HUES48 (cell line): ENCODE measurements around the gene KCNIP4.

Experiments used
- H3K27ac ChIP-seq: one replicate; pipeline ENCODE4 v1.7.0; 2013; ENCODE audit warnings: low read depth, low read length, inconsistent platforms
- H3K27me3 ChIP-seq: 2 replicates; pipeline ENCODE4 v1.6.1; 2013; ENCODE audit warnings: mild to moderate bottlenecking, low read length; ENCODE audit not compliant: control insufficient read depth, insufficient read depth
- H3K36me3 ChIP-seq: 2 replicates; pipeline ENCODE4 v1.6.1; 2013; ENCODE audit warnings: low read length; ENCODE audit not compliant: control insufficient read depth, insufficient read depth
- H3K4me1 ChIP-seq: 2 replicates; pipeline ENCODE4 v1.6.1; 2013; ENCODE audit warnings: mild to moderate bottlenecking, low read length; ENCODE audit not compliant: control insufficient read depth, insufficient read depth
- H3K4me3 ChIP-seq: 2 replicates; pipeline ENCODE4 v1.5.1; 2013; ENCODE audit warnings: mild to moderate bottlenecking, low read depth, low read length
- H3K9ac ChIP-seq: 2 replicates; pipeline ENCODE4 v1.6.1; 2013; ENCODE audit warnings: mild to moderate bottlenecking, low read depth, low read length, moderate library complexity
- H3K9me3 ChIP-seq: 2 replicates; pipeline ENCODE4 v1.6.1; 2013; ENCODE audit warnings: low read length; ENCODE audit not compliant: control insufficient read depth, insufficient read depth

KCNIP4 gene

DNA sequence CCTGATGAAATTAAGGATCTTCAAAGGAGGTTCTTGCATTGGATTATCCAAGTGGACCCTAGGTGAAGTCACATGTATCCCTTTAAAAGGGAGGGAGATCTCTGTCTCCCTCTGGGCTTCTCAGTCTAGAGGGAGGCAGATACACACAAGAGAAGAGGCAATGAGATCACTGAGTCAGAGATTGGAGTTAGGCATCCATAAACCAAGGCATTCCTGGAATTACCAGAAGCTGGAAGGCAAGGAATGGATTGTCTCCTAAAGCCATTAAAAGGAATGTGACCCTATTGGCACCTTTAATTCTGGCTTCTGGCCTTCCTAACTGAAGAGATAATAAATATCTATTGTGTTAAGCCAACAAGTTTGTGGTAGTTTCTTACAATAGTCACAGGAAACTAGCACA, 865.2 kb downstream of the KCNIP4 start:
- Histone ChIP-seq H3K9me3 (no peaks in the 10 kb centered on the region), H3K4me3 (no peak overlapping the region), H3K9ac (no peak overlapping the region), H3K4me1 (peaks cover 6% of the 10 kb centered on the region), H3K36me3 (no peaks in the 10 kb centered on the region), H3K27me3 (no peaks in the 10 kb centered on the region), H3K27ac (no peak overlapping the region)

DNA sequence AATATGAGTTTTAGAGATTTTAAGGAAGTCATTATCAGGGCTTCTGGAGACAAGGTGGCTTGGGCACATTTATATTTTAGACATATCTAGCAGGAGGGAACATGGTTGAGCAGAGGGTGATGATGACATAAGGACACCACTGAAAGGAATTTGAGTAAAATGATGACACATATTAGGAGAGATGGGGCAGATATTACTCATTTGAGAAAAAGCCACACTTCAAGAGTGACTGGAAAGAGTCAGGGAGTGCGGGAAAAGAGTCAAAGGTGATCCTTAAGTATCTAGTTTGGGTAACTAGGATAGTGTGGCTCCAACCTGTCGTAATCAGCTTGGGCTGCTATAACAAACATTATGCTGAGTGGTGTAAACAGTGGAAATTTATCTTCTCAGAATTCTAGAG, 870.6 kb downstream of the KCNIP4 start:
- Histone ChIP-seq H3K36me3 (no peaks in the 10 kb centered on the region), H3K27me3 (no peaks in the 10 kb centered on the region), H3K9ac (no peak overlapping the region), H3K27ac (no peak overlapping the region), H3K4me3 (no peak overlapping the region), H3K4me1 (no peaks in the 10 kb centered on the region), H3K9me3 (no peaks in the 10 kb centered on the region)

DNA sequence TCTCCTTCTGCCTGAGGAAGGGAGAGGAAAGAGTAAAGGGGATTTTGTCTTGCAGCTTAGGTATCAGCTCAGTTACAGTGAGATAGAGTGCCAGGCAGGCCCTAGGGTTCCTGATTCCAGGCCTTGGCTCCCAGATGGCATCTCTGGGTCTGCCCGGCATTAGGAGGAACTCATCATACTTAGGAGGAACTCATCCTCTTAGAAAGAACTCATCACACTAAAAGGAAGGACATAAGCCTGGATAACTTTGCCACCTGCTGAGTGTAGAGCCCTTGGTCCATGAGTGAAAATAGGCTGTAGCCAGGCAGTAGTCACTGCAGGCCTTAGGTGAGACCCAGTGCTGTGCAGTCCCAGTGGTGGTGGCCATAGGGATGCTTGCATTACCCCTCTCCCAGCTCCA, 881.2 kb downstream of the KCNIP4 start:
- Histone ChIP-seq H3K36me3 (no peaks in the 10 kb centered on the region), H3K27me3 (no peaks in the 10 kb centered on the region), H3K4me3 (no peak overlapping the region), H3K4me1 (no peaks in the 10 kb centered on the region), H3K9me3 (no peaks in the 10 kb centered on the region), H3K27ac (no peak overlapping the region), H3K9ac (no peak overlapping the region)

DNA sequence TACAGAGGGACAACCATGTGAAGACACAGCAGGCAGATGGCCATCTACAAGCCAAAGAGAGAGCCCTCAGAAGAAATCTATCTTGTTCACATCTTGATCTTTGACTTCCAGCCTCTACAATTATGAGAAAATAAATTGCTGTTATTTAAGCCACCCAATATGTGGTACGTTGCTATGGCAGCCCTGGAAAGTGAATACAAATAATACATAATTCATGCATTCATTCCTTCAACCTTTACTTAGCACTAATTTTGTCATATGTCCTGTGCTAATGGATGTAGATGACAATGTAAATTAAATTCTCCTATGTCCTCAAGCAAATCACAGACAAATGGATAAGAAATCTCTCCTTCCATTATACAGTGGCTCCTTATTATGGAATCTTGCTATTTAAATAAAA, 886.7 kb downstream of the KCNIP4 start:
- Histone ChIP-seq H3K9me3 (no peaks in the 10 kb centered on the region), H3K27me3 (no peaks in the 10 kb centered on the region)

DNA sequence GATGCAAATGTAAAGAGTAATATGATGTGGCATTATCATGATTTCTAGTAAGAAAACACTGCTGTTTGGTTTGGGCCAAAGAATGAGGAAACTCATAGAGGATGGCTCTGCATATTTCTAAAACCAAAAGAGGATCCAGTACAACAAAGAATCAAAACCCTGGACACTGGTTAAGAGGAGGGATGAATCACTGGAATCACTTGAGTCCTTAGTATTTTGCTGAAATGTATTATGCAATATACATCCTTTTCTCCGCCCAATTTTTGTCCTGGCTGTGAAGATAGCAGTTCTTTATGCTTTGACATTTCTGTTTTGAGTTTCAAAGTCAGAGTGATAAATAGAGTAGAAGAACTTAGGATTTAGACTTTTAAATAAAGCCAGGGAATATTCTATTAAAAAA, 902.4 kb downstream of the KCNIP4 start:
- Histone ChIP-seq H3K4me1 (no peaks in the 10 kb centered on the region), H3K27me3 (no peaks in the 10 kb centered on the region), H3K36me3 (no peaks in the 10 kb centered on the region), H3K9me3 (no peaks in the 10 kb centered on the region), H3K27ac (no peak overlapping the region), H3K9ac (no peak overlapping the region), H3K4me3 (no peak overlapping the region)

More for the DNA sequence above, 886.7 kb downstream of the KCNIP4 start:
- no peaks in the 10 kb centered on the region for H3K4me1 ChIP-seq
- no peak overlapping the region for H3K9ac ChIP-seq
- H3K36me3 ChIP-seq, result no peaks in the 10 kb centered on the region
- H3K27ac ChIP-seq, result no peak overlapping the region
- H3K4me3 ChIP-seq, result no peak overlapping the region

DNA sequence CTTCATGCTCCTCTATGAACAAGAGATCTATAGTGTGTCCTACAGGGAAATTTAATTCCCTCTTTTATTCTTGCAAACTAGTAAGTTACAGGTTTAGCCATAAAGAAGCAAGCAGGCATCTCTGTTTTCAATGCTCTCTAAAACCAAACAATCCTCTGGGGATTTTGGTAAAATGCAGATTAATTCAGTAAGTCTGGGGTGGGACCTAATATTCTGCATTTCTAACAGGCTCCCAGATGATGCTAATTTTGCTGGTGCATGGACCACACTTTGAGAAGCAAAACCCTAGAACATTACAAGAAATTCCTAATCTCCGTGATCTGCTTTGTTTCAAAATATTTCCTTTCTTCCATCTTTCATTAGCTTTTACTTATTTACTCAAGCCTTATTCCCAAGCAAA, 903.5 kb downstream of the KCNIP4 start:
- Histone ChIP-seq H3K9ac (no peak overlapping the region), H3K36me3 (no peaks in the 10 kb centered on the region), H3K9me3 (no peaks in the 10 kb centered on the region), H3K27me3 (no peaks in the 10 kb centered on the region), H3K27ac (no peak overlapping the region), H3K4me3 (no peak overlapping the region), H3K4me1 (no peaks in the 10 kb centered on the region)

DNA sequence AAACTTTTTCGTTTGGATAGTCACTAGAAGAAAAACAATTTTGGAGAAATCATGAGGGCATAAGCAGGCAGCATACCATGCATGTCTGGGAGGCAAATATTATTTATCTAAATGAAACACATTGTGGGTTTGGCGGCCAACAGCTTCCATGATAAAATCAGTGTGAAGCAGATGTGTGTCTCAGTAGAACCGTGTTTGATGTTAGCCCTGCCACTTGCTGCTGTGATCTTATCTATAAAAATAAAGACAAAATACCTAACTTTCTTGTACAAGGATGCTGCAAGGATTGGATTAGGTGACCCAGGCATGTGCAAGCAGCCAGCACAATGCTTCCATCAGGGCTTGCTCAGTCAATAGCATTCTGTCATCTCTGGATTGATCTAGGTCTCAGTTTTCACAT, 906.9 kb downstream of the KCNIP4 start:
- Histone ChIP-seq H3K4me1 (no peaks in the 10 kb centered on the region), H3K4me3 (no peak overlapping the region), H3K9me3 (no peaks in the 10 kb centered on the region), H3K9ac (no peak overlapping the region), H3K27ac (no peak overlapping the region), H3K36me3 (no peaks in the 10 kb centered on the region), H3K27me3 (no peaks in the 10 kb centered on the region)

DNA sequence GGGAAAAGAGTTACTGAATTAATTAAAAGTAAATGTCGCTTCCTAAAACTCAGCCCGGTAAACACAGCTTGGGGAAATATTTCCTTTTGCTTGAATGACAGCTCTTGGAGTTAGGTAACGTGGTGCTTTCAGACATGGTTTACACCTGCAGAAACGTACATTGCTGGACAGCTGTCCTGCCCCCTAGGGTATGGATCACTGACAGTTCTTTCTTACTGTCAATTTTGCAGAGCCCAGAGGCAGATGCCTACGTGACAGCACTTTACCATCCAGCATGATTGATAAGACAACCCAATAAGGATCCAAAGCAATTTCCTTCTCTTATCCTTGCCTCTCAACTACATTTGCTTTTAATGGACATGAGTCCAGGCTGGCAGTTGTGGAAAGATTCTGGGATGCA, 913.8 kb downstream of the KCNIP4 start:
- Histone ChIP-seq H3K4me3 (no peak overlapping the region), H3K9me3 (no peaks in the 10 kb centered on the region; the same call in 1 of the 2 replicates), H3K27ac (no peak overlapping the region), H3K27me3 (no peaks in the 10 kb centered on the region), H3K4me1 (no peaks in the 10 kb centered on the region), H3K36me3 (no peaks in the 10 kb centered on the region), H3K9ac (no peak overlapping the region)

DNA sequence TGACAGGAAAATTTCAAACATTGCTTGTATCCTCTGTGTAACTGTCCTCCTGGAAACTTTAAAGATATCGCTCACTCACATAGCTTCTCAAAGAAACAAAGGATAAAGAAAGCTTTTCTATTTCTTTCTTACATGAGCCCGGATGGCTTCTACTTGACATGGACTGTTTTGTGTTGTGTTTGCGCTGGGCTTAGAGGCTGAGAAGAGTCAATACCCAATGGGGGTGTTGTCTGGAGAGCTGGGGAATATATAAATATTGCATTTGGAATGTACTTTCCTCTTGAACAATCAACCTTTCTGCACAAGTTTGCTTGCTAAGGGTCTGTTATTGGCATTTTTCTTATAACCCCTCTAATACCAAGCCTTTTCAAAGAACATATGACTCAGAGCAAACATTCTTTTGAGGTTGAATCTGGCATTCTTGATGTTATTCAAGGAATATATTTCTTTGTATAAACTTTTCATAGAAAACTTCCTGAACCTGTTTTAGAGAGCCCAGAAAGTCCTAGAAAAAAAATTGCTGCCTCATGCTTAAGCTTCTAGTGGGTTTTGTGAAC, 916.4 kb downstream of the KCNIP4 start:
- Histone ChIP-seq H3K27me3 (no peaks in the 10 kb centered on the region), H3K36me3 (no peaks in the 10 kb centered on the region), H3K27ac (no peak overlapping the region), H3K9me3 (no peaks in the 10 kb centered on the region; the same call in 1 of the 2 replicates), H3K4me3 (no peak overlapping the region), H3K4me1 (no peaks in the 10 kb centered on the region), H3K9ac (no peak overlapping the region)

DNA sequence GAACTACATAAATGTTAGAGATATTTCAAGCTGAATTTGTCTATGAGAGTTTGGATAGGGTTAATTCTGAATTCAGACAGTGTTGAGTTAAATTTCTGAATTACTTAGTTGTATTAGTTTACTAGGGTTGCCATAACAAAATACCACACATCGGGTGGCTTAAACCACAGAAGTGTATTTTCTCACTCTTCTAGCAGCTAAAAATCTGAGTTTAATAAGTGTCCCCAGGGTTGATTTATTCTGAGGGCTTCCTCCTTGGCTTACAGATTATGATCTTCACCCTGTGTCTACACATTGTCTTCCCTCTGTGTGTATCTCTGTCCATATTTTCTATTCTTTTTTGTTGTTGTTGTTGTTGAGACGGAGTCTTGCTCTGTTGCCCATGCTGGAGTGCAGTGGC, 929.8 kb downstream of the KCNIP4 start:
- no peaks in the 10 kb centered on the region for H3K36me3 ChIP-seq
- H3K4me3 ChIP-seq, result no peak overlapping the region
- H3K27ac ChIP-seq, result no peak overlapping the region
- H3K4me1 ChIP-seq, result no peaks in the 10 kb centered on the region
- H3K9ac ChIP-seq, result no peak overlapping the region
- no peaks in the 10 kb centered on the region for H3K9me3 ChIP-seq
- no peaks in the 10 kb centered on the region for H3K27me3 ChIP-seq

DNA sequence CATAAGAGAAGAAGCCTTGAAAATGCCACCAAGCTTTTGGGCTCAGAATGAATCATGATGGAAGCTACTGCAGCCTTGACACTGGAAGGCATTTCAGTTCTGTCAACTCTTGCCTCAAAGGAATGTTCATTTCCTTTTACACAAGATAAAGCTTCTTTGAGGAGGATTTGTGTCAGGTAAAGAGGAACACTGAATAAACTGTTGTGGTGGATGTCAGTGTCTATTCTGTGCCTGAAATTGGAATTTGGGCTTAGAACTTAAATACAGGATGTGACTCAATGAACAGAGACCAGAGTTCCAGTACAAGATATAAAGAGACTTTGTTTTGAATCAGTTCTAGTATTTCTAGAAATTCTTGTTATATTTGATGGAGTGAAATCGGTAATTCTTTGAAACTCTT, 935.1 kb downstream of the KCNIP4 start:
- no peak overlapping the region for H3K9ac ChIP-seq
- H3K27ac ChIP-seq, result no peak overlapping the region
- no peaks in the 10 kb centered on the region for H3K4me1 ChIP-seq
- H3K4me3 ChIP-seq, result no peak overlapping the region
- H3K27me3 ChIP-seq, result no peaks in the 10 kb centered on the region
- no peaks in the 10 kb centered on the region for H3K9me3 ChIP-seq
- no peaks in the 10 kb centered on the region for H3K36me3 ChIP-seq

DNA sequence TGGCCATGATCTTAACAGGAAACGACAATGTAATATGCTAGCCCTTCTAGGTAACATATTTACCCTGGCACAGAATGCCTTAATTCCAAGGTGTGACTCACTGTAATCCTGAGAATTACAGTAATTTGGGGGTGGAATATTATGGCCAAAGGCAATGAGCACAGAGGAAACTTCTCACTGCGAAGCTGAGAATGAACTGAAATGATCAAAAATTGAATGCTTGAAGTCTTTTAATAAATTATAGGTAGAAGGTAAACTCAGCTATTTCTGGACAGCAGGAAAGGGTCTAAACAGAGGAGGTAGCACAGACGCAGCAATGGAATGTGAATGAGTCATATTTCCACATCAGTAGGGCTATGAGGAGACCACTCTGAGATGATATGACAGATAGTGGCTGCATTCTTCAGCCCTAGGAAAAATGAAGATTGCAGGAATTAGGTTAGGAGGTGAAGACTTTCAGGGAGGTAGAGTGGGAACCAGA, 935.7 kb downstream of the KCNIP4 start:
- Histone ChIP-seq H3K27ac (no peak overlapping the region), H3K4me1 (no peaks in the 10 kb centered on the region), H3K27me3 (no peaks in the 10 kb centered on the region), H3K36me3 (no peaks in the 10 kb centered on the region), H3K9me3 (no peaks in the 10 kb centered on the region), H3K4me3 (no peak overlapping the region), H3K9ac (no peak overlapping the region)
